GM12878 (cell line): ENCODE measurements around the gene BPNT1. TPM values are rescaled to one million over a fixed set of nuclear protein-coding genes. Genes with fewer than 3 reads are reported as not detected.

ENCODE experiments used
- BACH1 ChIP-seq: fragments of 450-650 bp; IDR thresholded peaks from 2 replicates; pipeline ENCODE4 v1.6.1; 2017; ENCODE audit warnings: mild to moderate bottlenecking, borderline replicate concordance
- CBX3 ChIP-seq: fragments of 200-600 bp; sonication (generic); IDR thresholded peaks from 2 replicates; pipeline ENCODE4 v1.6.1; 2016; ENCODE audit warnings: low read depth, borderline replicate concordance
- CHD2 ChIP-seq: IDR thresholded peaks from 2 replicates; pipeline ENCODE4 v1.6.1; 2011; ENCODE audit warnings: low read depth, low read length, improper control_type of control experiment, borderline replicate concordance
- CREB1 ChIP-seq: IDR thresholded peaks from 2 replicates; pipeline ENCODE4 v1.6.1; 2012; ENCODE audit warnings: low read depth, mild to moderate bottlenecking, inconsistent platforms
- CREM ChIP-seq: IDR thresholded peaks from 2 replicates; pipeline ENCODE4 v1.6.1; 2014; ENCODE audit warnings: antibody characterized with exemption, low read depth
- E2F4 ChIP-seq: IDR thresholded peaks from 2 replicates; pipeline ENCODE4 v1.6.1; 2012; ENCODE audit warnings: low read depth, low read length, improper control_type of control experiment
- E4F1 ChIP-seq: fragments of 450-650 bp; IDR thresholded peaks from 2 replicates; pipeline ENCODE4 v1.6.1; 2018; ENCODE audit warnings: borderline replicate concordance, mild to moderate bottlenecking; ENCODE audit not compliant: partially characterized antibody
- GATAD2B ChIP-seq: fragments of 450-650 bp; conservative IDR thresholded peaks from 2 replicates; pipeline ENCODE4 v1.6.1; 2017; ENCODE audit warnings: low read depth, mild to moderate bottlenecking, moderate library complexity
- HCFC1 ChIP-seq: fragments of 150-350 bp; IDR thresholded peaks from 2 replicates; pipeline ENCODE4 v1.6.1; 2014; ENCODE audit warnings: low read length
- HDAC2 ChIP-seq: fragments of 200-600 bp; sonication (generic); IDR thresholded peaks from 2 replicates; pipeline ENCODE4 v1.6.1; 2017
- HDGF ChIP-seq: fragments of 450-650 bp; IDR thresholded peaks from 2 replicates; pipeline ENCODE4 v1.6.1; 2016; ENCODE audit warnings: antibody characterized with exemption
- IRF3 ChIP-seq: fragments of 450-650 bp; IDR thresholded peaks from 2 replicates; pipeline ENCODE4 v1.6.1; 2014; ENCODE audit warnings: mild to moderate bottlenecking
- JUND ChIP-seq: IDR thresholded peaks from 2 replicates; pipeline ENCODE4 v1.6.1; 2012; ENCODE audit warnings: low read depth, mild to moderate bottlenecking, low read length, improper control_type of control experiment, moderate library complexity
- KLF5 ChIP-seq: fragments of 450-650 bp; IDR thresholded peaks from 2 replicates; pipeline ENCODE4 v1.6.1; 2014; ENCODE audit warnings: mild to moderate bottlenecking; ENCODE audit not compliant: partially characterized antibody
- MLLT1 ChIP-seq: fragments of 450-650 bp; IDR thresholded peaks from 2 replicates; pipeline ENCODE4 v1.6.1; 2016; ENCODE audit warnings: mild to moderate bottlenecking
- MXI1 ChIP-seq: fragments of 150-350 bp; IDR thresholded peaks from 2 replicates; pipeline ENCODE4 v1.6.1; 2011; ENCODE audit warnings: low read depth, mild to moderate bottlenecking, inconsistent platforms, low read length, improper control_type of control experiment
- NFYB ChIP-seq: IDR thresholded peaks from 2 replicates; pipeline ENCODE4 v1.6.1; 2011; ENCODE audit warnings: low read depth, mild to moderate bottlenecking, low read length, improper control_type of control experiment, moderate library complexity; ENCODE audit not compliant: insufficient read depth
- PAX5 ChIP-seq: IDR thresholded peaks from 2 replicates; pipeline ENCODE4 v1.6.1; 2011; ENCODE audit warnings: low read depth, low read length, borderline replicate concordance
- POLR2AphosphoS2 ChIP-seq: IDR thresholded peaks from 2 replicates; pipeline ENCODE4 v1.6.1; 2011; ENCODE audit warnings: low read depth, mild to moderate bottlenecking, low read length, improper control_type of control experiment, moderate library complexity
- RAD21 ChIP-seq: IDR thresholded peaks from 2 replicates; pipeline ENCODE4 v1.6.1; 2011; ENCODE audit warnings: mild to moderate bottlenecking, low read depth, low read length, moderate library complexity; ENCODE audit not compliant: insufficient read depth
- RCOR1 ChIP-seq: conservative IDR thresholded peaks from 2 replicates; pipeline ENCODE4 v1.6.1; 2012; ENCODE audit warnings: low read depth, low read length, improper control_type of control experiment
- SIX5 ChIP-seq: IDR thresholded peaks from 2 replicates; pipeline ENCODE4 v1.6.1; 2011; ENCODE audit warnings: mild to moderate bottlenecking, low read depth, low read length, moderate library complexity; ENCODE audit not compliant: severe bottlenecking
- STAT3 ChIP-seq: IDR thresholded peaks from 2 replicates; pipeline ENCODE4 v1.6.1; 2011; ENCODE audit warnings: low read depth, low read length, improper control_type of control experiment
- TCF12 ChIP-seq: IDR thresholded peaks from 2 replicates; pipeline ENCODE4 v1.6.1; 2011; ENCODE audit warnings: low read depth, mild to moderate bottlenecking, low read length
- WRNIP1 ChIP-seq: IDR thresholded peaks from 2 replicates; pipeline ENCODE4 v1.6.1; 2011; ENCODE audit warnings: low read depth, low read length, improper control_type of control experiment, borderline replicate concordance
- polyA plus RNA-seq, 11 experiments: library from polyadenylated mRNA; depleted of rRNA in 4 of 11; unstranded in 6 of 11; stranded (reverse) in 5 of 11; fragments of >200 nt; fragmentation: Nextera tagmentation in 4 of 11; fragmentation: Illumina TruSeq in 1 of 11; extraction: Ambion mirVana in 4 of 11; extraction: Trizol in 1 of 11; gene quantifications; 1 replicate in 1 of 11; 2 replicates in 10 of 11; pipeline versions ENCODE4 v1.2.1 to v1.2.3, GENCODE V29; 2011 to 2016; ENCODE audit warnings: inconsistent platforms in 2 of 11, missing spikeins in 2 of 11, low read depth in 1 of 11
- total RNA-seq, 4 experiments: library from RNA; depleted of rRNA in 3 of 4; stranded (reverse); fragments of >200 nt in 3 of 4; fragmentation: Illumina TruSeq in 1 of 4; extraction: Trizol in 1 of 4; gene quantifications; 2 replicates each; pipeline versions ENCODE4 v1.2.1 to v1.2.3, GENCODE V29; 2013 to 2021

Gene BPNT1
- total and polyA plus RNA-seq, 10 of the 15 experiments (the other 5 are each of a cell fraction or from before 2014, with no cell fraction given): 35.5 to 78.4 (median 45.4) TPM

DNA sequence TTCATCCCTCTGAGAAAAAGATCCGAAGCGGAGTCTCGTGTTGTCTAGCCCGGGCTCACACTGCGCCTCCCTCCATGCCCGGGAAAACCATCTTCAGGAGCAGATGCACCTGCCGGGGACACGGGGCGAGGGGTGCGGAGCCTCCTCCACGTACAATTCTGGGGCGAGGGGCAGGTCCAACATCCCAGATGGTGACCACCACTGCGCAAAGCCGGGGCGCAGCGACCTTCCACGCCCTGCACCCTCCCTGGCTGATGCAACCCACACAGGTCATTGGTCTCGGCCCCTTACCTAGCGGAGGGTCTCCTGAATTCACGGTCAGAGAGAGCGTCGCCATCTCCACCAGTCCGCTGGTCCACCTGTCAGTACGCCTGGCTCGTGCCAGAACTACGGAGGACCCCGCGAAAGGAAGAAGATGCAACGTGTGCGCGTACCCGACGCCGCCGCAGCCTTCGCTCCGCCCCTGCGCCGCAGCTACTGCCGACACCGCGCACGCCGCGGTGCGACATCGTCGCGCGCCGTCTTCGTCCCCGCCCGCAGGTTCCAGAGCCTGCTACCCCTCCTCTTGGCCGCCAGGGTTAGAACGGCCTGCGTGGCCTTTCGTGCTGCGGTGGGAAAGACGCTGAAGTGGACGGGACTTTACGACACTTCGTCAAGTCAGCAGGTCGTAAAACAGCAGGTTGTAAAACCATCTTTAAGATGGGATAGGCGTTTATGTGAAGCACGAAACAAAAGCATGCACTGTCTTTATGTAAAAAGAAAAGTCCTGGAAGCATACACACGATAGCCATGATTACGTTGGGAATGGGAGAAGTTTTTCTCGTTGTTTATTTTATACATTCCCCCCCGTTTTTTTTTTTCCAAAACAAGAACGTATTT, 43.3 kb downstream of the BPNT1 start, which contains the start of gene EPRS1 (continued):
- TF ChIP-seq POLR2AphosphoS2 (peak; percentile 78), RAD21 (peak; percentile 38; the same call in 1 of the 2 replicates), E4F1 (peak; percentile 99), CHD2 (no peak; the same call in 1 of the 2 replicates), NFYB (no peak), KLF5 (no peak), BACH1 (peak; percentile 67; the same call in 1 of the 2 replicates), MLLT1 (no peak), RCOR1 (no peak), HCFC1 (peak; percentile 60), GATAD2B (peak; percentile 50), CREB1 (peak; percentile 96), SIX5 (peak; percentile 39), CREM (peak; percentile 93), PAX5 (no peak; the same call in 1 of the 2 replicates), E2F4 (no peak), HDAC2 (no peak), STAT3 (no peak), MXI1 (peak; percentile 69; the same call in 1 of the 2 replicates), IRF3 (no peak), WRNIP1 (no peak), CBX3 (no peak), JUND (no peak), HDGF (peak; percentile 68; the same call in 1 of the 2 replicates), TCF12 (no peak)
